ENCODE measurements around the gene CDH24. TPM values are rescaled to one million over a fixed set of nuclear protein-coding genes. Genes with fewer than 3 reads are reported as not detected.

Gene CDH24
- total RNA-seq, 2 donors from 2014 or later = 4.9 to 9.9 TPM

GRCh38 chr14:23101213-23101970 lies 44.1 kb upstream of the CDH24 start:
- no peak for ATAC-seq
- H3K4me1 ChIP-seq = peaks cover 36% of the 10 kb centered on the region
- H3K27me3 ChIP-seq = no peaks in the 10 kb centered on the region
- intact Hi-C loops (cut with DNase I) = no loop called here
- H3K9me3 ChIP-seq = no peaks in the 10 kb centered on the region
- H3K36me3 ChIP-seq (replicated peaks in 1 of 2; ENCODE audit: insufficient read depth in 1 of 2, low read depth in 2 of 2) = no peaks in the 10 kb centered on the region
- H3K27ac ChIP-seq = no peak overlapping the region
- 74 to 83% methylated on average over 6 of the region's 6 CpGs for WGBS, 2 donors
- TF ChIP-seq POLR2A (IDR thresholded peaks at IDR 0.05) = no peak
- no peak overlapping the region for H3K4me3 ChIP-seq
- DNase-seq = no peak

GRCh38 chr14:23099212-23099861 lies 42.0 kb upstream of the CDH24 start:
- no peak overlapping the region for H3K4me3 ChIP-seq
- H3K9me3 ChIP-seq = no peaks in the 10 kb centered on the region
- H3K27ac ChIP-seq = peak overlapping the region in 3 of 4 donors; percentile 28 to 56 (median 33)
- no peaks in the 10 kb centered on the region for H3K36me3 ChIP-seq (replicated peaks in 1 of 2; ENCODE audit: insufficient read depth in 1 of 2, low read depth in 2 of 2)
- intact Hi-C loops (cut with DNase I) = no loop called here
- TF ChIP-seq POLR2A (IDR thresholded peaks at IDR 0.05) (no peak), CTCF (IDR thresholded peaks at IDR 0.05) (peak in 3 of 7 experiments; percentile 13 to 18 (median 14))
- 32 to 37% methylated on average over 10 of the region's 10 CpGs for WGBS, 2 donors
- peaks cover 39% of the 10 kb centered on the region for H3K4me1 ChIP-seq
- no peaks in the 10 kb centered on the region for H3K27me3 ChIP-seq
- ATAC-seq (no peak), DNase-seq (peak; percentile 55 to 72 (median 58))

- TF ChIP-seq CTCF (IDR thresholded peaks at IDR 0.05) (no peak), POLR2A (IDR thresholded peaks at IDR 0.05) (no peak)
- Histone ChIP-seq H3K4me1 (peaks cover 50% of the 10 kb centered on the region), H3K4me3 (no peak overlapping the region), H3K36me3 (replicated peaks in 1 of 2; ENCODE audit: insufficient read depth in 1 of 2, low read depth in 2 of 2) (no peaks in the 10 kb centered on the region), H3K9me3 (no peaks in the 10 kb centered on the region), H3K27ac (no peak overlapping the region), H3K27me3 (no peaks in the 10 kb centered on the region)
- intact Hi-C loops (cut with DNase I) = no loop called here
- WGBS, 2 donors = 76 to 78% methylated on average over 5 to 7 of the region's 7 CpGs
- no peak for DNase-seq
- ATAC-seq = no peak
Measured at GRCh38 chr14:23097786-23098185, 40.5 kb upstream of the CDH24 start.

- Histone ChIP-seq H3K27ac (peak within 1 kb of the TSS; percentile 89 to 97 (median 97)), H3K27me3 (no peaks in the 10 kb centered on the region), H3K4me3 (peak within 1 kb of the TSS; percentile 55 to 57), H3K4me1 (peaks cover 50% of the 10 kb centered on the region), H3K9me3 (no peaks in the 10 kb centered on the region), H3K36me3 (replicated peaks in 1 of 2; ENCODE audit: insufficient read depth in 1 of 2, low read depth in 2 of 2) (peaks cover 0 to 3% of the 10 kb centered on the region in 2 donors)
- intact Hi-C loops (cut with DNase I) = no loop called here
- TF ChIP-seq CTCF (IDR thresholded peaks at IDR 0.05) (no peak), POLR2A (IDR thresholded peaks at IDR 0.05) (peak; percentile 39 to 92 (median 88))
- DNase-seq (peak; percentile 100), ATAC-seq (peak; percentile 95)
- WGBS, 2 donors = 0 to 3% methylated on average over 45 to 46 of the region's 46 CpGs
Measured at GRCh38 chr14:23095196-23096108, 38.1 kb upstream of the CDH24 start, which contains the start of gene C14orf119. C14orf119 (plus strand) TSS chr14:23095505; CDS start chr14:23097659, 2,154 bp downstream.

Data from body of pancreas (tissue), 4 donors.